MG63 (cell line): ENCODE results near the gene CSF2. TPM values are rescaled to one million over a fixed set of nuclear protein-coding genes. Genes with fewer than 3 reads are reported as not detected.

ENCODE experiments used
- DNase-seq: peaks from one replicate; pipeline ENCODE4 v3.0.0-alpha.2; 2020
- H3K27me3 ChIP-seq: fragments of 250-450 bp; sonication (Bioruptor Pico); 2 replicates; pipeline ENCODE4 v1.5.1; 2020; ENCODE audit warnings: mild to moderate bottlenecking, moderate library complexity
- H3K36me3 ChIP-seq: fragments of 250-450 bp; sonication (Bioruptor Pico); 2 replicates; pipeline ENCODE4 v1.5.1; 2020; ENCODE audit warnings: mild to moderate bottlenecking, moderate library complexity
- H3K4me3 ChIP-seq: fragments of 250-450 bp; sonication (Bioruptor Pico); 2 replicates; pipeline ENCODE4 v1.5.1; 2020; ENCODE audit warnings: mild to moderate bottlenecking, moderate library complexity
- H3K9me3 ChIP-seq: fragments of 250-450 bp; sonication (Bioruptor Pico); 2 replicates; pipeline ENCODE4 v1.5.1; 2020; ENCODE audit warnings: mild to moderate bottlenecking, moderate library complexity
- total RNA-seq: library from RNA; depleted of rRNA; stranded (reverse); fragments of >200 nt; shearing (Covaris generic); gene quantifications from 2 replicates; pipeline ENCODE4 v1.2.3, GENCODE V29; 2014; ENCODE audit warnings: low replicate concordance

CSF2 gene
- total RNA-seq, 1 experiment from 2014 or later: not detected

DNA sequence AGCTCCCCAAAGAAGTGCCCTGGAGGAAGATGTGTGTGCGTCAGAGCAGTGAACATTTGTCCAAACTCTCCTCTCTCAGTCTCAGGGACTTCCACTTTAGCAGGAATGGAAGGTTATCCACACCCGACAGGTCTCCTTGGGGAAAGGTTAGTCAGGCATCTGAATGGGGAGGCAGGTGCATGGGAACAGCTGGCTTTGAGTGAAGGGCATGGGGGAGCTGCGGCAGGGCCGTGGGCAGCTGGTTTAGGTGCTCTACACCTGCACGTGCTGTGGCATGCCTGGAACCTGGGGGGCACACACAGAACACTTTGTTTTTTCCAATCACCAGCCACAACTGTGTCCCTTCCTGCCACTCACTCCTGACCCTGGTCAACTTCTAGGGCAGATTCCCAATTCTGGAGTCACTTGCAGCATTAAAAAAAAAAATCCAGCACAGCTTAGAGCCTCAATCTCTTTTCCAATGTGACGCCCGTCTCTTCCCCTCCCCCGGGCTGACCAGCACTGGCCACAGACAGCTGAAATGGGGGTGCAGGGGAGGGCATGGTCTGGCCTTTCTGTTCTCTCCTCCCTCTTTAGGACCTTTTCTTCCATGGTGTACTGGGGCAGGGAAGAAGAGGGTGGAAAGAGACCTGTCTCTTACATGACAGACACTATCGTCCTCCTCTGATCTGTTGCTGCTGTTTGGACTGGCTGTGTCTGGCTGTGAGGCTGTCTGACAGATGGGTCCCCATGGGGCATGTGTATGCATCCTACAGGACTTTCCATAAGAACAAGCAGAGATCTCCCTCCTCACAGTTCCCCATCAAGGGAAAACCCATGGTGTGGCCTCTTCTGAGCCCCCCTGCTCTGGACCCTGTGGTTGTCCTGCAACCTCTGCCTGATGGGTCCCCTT is 22.7 kb upstream of the CSF2 start:
- Histone ChIP-seq H3K4me3 (no peak overlapping the region), H3K9me3 (no peaks in the 10 kb centered on the region), H3K36me3 (no peaks in the 10 kb centered on the region), H3K27me3 (no peaks in the 10 kb centered on the region)
- DNase-seq: no peak

DNA sequence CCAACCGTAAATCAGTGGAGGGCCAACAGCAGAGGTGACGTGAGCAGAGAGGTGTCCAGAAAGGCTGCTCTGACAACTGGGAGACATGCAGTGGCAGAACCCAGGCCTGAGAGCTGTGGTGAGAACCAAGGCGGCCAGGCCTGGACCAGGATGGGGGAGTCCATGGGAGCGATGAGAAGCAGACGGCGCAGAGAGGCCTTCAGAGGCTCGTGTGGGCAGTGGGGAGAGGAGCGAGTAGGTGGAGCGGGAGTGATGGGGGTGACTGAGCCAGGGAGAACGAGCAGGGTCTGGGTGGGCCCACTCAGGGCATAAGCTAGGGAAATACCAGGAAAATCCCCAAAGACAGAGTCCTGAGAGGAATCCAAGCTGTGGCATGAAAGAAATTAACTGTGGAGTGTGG is 21.1 kb upstream of the CSF2 start:
- Histone ChIP-seq H3K9me3 (no peaks in the 10 kb centered on the region), H3K36me3 (no peaks in the 10 kb centered on the region), H3K4me3 (no peak overlapping the region), H3K27me3 (no peaks in the 10 kb centered on the region)
- DNase-seq: no peak

DNA sequence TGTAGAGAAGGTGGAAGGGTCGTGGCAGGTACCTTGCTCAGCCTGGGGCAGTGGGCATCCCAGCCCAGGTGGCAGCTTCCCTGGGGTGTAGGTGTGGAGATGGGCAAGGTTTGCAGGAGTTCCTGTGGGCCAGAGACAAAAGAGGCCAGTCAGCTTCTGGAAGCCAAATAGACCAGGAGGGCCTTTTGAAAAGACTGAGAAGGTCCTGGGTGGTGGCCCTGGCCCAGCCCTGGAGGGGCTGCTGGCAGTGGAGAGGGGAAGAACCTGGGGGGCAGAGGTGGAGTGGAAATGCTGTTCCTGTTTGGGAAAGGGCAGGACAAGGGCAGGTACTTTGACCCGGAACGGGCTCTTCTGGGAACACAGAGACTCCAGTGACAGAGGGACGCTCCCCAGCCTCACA is 20.1 kb upstream of the CSF2 start:
- DNase-seq: no peak
- no peaks in the 10 kb centered on the region for H3K36me3 ChIP-seq
- no peaks in the 10 kb centered on the region for H3K27me3 ChIP-seq
- no peaks in the 10 kb centered on the region for H3K9me3 ChIP-seq
- no peak overlapping the region for H3K4me3 ChIP-seq

DNA sequence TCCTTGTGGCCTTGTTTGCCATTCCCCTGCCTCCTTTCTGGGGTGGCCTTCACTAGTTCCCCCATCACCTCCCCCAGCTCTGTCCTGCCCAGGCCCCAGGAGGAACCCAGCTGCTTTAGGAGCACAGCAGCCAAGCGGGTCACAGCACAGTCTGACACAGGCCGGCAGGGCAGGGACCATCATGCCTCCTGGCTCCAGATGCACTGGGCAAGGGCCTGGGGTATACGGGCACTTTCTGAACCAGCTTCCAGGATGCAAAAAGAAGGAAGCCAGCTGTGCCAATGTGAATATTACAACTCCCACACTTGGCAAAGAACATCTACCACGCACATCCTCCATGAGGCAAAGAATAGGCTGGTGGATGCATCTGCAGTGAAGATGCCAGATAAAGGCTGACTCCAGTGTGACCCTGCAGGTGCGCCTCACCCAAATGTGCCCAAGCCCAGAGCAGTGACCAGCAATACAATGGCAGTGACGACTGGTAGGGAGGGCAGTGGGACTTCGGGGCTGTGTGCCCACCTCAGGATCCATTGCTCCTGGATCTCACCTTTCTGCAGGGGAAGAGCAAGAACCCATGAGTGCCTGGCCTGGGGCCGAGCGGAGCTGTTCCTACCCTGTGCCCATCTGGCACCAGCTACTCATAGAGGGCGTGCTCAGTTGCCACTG is 19.4 kb upstream of the CSF2 start:
- Histone ChIP-seq H3K27me3 (no peaks in the 10 kb centered on the region), H3K4me3 (no peak overlapping the region), H3K9me3 (no peaks in the 10 kb centered on the region), H3K36me3 (no peaks in the 10 kb centered on the region)
- DNase-seq: no peak

DNA sequence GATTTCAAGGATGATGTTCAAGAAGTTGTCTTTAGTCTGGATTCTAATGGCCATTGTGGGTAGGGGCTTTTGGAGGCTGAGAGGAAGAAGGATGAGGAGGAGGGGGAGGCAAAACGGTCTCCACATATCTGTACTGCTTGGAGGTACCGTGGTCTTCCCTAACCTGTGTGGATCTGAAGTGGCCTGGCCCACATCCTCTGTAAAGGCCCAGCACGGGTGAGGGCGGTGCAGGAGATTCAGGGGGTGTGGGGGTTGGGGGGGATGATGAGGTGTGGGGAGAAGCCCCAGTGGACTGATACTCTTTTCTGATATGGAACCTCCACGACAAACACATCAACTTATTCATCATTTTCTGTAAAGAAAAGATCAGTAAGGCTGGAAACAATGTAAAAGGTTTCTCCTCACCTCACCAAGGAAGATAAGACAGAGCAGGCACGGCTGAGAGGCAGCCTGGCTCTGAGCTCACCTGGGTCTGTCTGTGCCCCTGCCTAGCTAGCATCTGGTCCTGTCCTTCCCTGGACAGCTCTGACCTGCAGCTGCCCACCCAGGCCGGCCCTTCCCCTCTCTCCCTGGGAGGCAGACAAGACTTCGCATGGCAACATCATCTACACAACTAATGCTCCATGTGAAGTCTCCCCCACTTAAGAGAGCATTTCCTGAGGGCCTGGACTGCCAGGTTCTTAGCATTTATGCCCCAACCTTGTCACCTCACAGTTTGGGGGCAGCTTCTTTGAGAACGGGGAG is 18.7 kb upstream of the CSF2 start:
- Histone ChIP-seq H3K9me3 (no peaks in the 10 kb centered on the region), H3K4me3 (no peak overlapping the region), H3K36me3 (no peaks in the 10 kb centered on the region), H3K27me3 (no peaks in the 10 kb centered on the region)
- DNase-seq: no peak

DNA sequence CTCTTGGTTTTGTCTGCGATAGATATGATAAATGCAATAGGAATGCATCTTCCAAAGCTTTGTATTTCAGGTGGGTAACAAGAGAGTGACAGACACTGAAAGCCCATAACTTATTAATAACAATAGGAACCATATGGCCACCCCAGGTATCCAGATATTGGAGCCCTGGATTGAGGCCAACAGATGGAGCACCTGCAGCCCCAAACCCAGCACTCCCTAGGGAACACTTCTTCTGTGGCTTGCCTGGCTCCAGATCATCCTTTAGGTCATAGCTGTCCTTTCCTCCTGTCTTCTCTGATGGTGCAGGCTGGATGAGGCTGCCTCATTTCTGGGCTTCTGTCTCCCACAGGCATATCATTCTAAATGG is 18.2 kb upstream of the CSF2 start:
- no peaks in the 10 kb centered on the region for H3K36me3 ChIP-seq
- no peak for DNase-seq
- H3K9me3 ChIP-seq: no peaks in the 10 kb centered on the region
- H3K4me3 ChIP-seq: no peak overlapping the region
- no peaks in the 10 kb centered on the region for H3K27me3 ChIP-seq

DNA sequence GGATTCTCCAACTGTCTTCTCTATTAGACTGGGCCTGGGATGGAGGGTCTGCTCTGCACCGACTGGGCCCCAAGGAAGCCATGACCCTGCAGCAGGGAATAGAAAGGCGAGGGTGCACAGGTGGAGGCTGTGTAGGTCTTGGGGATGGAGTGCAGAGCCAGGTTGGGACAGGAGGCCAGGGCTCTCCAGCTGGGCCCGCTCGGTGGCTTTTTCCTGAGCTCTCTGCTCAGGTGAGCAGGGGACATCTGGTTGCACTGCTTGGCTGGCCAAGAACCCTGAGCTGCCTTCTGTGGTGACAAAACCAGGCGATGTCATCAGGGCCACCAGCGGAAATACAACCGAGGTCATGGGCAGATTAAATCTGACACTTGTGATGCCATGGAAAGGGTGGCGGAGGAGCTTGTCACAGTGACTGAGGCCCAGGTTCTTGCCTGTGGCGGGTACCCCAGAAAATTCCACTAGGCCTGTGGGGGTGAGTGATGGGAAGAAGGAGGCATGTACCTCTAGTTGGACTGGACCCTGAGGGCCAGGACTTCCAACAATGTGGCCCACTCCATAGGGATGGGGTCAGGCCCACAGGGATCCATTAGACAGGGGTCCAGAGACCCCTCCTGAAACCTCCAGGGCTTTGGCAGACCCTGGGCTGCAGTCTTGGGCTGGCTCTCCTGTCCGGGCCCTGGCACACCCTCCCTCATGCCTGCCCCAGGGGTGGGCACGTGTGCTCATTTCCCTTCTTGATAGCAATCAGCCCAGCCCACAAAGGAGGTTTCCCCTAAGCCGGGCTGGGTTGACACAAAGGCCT is 17.6 kb upstream of the CSF2 start:
- no peak overlapping the region for H3K4me3 ChIP-seq
- H3K36me3 ChIP-seq: no peaks in the 10 kb centered on the region
- H3K27me3 ChIP-seq: no peaks in the 10 kb centered on the region
- no peak for DNase-seq
- H3K9me3 ChIP-seq: no peaks in the 10 kb centered on the region

DNA sequence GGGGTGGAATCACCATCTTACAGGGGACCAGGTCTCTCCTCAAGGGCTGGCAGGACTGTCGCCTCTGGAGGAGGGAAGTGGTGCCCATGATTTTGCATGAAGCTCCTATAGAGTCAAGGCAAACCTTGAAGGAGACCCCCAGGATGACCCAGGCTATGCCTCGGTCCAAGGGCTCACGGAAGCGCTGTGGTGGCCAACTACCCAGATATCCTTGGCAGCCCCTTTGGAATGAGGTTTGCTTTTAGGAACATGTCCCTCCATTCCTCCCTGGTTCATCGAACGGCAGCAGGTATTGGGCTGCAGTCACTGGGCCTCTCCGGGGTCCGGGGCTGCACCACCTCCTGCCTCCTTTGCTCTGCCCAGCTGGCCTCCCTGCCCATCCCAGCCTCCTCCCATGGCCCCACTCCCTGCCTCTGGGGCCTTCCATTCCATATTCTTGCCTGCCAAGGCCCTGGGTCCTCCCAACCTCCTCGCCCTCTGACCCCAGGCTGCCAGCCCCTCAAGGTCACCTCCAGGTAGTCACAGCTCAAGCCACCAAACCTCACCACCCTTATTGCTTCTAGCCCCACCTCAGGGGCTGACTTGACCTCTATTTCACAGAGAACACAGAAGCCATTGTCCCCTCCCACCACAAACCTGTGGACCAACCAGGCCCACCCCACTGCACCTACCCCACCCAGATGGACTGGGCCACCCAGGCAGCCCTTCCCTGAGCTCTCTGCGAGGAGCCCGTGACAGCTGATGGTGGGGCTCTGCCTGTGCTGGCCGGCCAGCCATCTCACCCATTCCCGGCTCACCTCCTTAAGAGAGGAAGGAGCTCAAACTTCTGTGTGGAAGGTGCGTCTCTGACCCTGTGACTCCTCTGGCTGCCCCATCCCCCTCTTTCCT is 16.7 kb upstream of the CSF2 start:
- Histone ChIP-seq H3K27me3 (no peaks in the 10 kb centered on the region), H3K36me3 (no peaks in the 10 kb centered on the region), H3K4me3 (no peak overlapping the region), H3K9me3 (no peaks in the 10 kb centered on the region)
- DNase-seq: no peak

DNA sequence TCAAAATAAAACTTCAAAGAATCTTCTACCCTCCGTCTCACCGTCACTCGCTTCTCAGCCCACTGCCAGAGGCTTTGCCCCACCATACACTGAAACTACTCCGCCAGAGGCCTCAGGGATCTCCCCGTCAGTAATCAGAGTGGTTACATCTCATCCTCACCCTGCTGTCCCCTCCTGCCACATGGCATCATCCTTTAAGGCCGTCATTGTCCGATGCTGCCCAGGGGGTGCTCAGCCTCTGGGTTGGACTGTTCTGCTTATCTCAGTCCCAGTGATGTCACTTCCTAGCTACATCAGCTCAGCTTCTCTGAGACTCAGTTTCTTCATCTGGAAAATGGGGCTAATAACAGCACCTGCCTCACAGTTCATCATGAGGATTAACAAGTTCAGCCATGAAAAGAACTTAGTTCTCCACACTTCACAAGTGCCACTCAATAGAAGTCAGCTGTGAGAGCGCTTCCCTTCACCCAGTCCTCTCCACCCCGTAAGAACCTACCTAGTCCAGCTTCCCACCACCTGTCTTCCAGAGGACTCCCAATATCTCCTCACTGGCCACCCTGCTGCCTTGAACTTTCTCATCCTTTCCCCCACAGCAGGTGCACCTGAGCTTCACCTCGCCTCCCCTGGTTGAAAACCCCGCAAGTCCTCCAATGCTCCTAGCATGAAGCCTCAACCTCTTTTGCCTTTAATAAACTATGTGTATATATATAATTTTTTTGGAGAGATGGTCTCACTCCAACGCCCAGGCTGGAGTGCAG is 15.9 kb upstream of the CSF2 start:
- Histone ChIP-seq H3K27me3 (no peaks in the 10 kb centered on the region), H3K9me3 (no peaks in the 10 kb centered on the region), H3K4me3 (no peak overlapping the region), H3K36me3 (no peaks in the 10 kb centered on the region)
- DNase-seq: no peak

DNA sequence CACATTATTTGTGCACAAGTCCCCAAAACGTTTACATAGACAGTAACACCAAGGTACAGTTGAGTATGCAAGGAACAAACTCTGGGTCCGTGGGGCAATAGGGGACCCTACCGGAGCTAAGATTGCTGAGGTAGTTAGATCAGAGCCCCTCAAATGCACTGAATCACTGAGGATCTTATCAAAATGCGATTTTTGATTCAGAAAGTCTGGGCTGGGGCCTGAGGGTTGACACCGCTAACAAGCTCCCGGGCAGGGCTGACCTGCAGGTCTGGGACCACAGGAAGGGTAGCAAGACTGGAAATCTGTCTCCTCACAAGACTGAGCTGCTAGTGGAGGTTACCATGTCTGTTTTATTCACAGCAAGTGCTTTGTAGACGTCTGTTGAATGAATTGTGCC is 14.9 kb upstream of the CSF2 start:
- Histone ChIP-seq H3K9me3 (no peaks in the 10 kb centered on the region), H3K27me3 (no peaks in the 10 kb centered on the region), H3K36me3 (no peaks in the 10 kb centered on the region), H3K4me3 (no peak overlapping the region)
- no peak for DNase-seq

DNA sequence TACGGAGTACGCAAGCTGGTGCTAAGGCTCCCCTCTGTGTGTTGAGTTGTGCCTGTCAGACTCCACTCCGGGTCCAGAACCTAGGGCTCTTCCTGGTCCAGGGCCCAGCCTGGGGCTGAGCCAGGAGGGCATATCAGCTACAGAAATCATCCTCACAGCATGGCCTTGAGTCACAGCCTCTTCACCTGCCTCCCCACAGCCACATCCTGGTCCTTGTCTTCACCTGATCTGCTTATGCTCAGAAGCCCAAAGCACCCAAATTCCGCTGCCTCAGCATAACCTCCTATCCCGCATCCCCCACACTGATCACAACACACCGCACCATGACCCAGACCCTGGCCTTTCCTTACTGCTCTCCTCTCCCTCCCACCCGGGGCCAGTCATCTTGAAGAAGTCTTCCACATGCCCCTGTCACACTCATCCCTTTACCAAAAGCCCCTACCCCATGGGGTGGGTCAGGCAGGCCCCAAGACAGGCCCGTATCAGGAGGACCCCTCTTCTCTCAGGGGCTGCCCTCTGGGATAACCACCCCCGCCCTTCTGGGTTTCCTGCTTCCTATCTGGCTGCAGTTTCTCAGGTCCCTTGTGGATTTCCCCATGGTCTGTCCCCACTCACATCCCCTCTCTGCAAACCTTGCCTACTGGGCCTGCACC is 14.4 kb upstream of the CSF2 start:
- Histone ChIP-seq H3K9me3 (no peaks in the 10 kb centered on the region), H3K4me3 (no peak overlapping the region), H3K27me3 (no peaks in the 10 kb centered on the region), H3K36me3 (no peaks in the 10 kb centered on the region)
- DNase-seq: no peak

DNA sequence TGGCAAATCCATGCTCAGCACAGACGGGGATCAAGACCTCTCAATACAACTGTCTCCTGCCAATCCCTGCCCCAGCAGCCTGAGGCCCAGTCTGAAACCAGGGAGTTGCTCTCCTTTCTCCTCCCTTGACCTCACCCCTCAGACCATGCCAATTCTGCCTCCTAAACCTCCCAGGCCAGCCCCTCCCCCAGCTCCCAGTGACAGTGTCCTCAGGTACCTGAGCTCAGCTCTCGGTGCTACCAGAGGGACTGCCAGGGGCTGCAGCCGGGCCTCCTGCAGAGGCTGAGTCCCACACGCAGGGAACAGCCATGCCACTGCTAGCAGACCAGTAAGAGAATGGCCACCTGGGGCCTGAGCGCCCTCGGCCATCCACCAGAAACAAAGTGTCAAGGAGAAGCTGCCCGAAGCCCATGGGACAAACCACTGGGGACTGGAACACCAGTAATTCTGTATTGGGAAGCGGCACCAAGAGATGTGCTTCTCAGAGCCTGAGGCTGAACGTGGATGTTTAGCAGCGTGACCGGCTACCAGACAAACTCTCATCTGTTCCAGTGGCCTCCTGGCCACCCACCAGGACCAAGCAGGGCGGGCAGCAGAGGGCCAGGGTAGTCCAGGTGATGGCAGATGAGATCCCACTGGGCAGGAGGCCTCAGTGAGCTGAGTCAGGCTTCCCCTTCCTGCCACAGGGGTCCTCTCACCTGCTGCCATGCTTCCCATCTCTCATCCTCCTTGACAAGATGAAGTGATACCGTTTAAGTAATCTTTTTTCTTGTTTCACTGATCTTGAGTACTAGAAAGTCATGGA is 13.7 kb upstream of the CSF2 start:
- Histone ChIP-seq H3K27me3 (no peaks in the 10 kb centered on the region), H3K4me3 (no peak overlapping the region), H3K36me3 (no peaks in the 10 kb centered on the region), H3K9me3 (no peaks in the 10 kb centered on the region)
- DNase-seq: no peak

DNA sequence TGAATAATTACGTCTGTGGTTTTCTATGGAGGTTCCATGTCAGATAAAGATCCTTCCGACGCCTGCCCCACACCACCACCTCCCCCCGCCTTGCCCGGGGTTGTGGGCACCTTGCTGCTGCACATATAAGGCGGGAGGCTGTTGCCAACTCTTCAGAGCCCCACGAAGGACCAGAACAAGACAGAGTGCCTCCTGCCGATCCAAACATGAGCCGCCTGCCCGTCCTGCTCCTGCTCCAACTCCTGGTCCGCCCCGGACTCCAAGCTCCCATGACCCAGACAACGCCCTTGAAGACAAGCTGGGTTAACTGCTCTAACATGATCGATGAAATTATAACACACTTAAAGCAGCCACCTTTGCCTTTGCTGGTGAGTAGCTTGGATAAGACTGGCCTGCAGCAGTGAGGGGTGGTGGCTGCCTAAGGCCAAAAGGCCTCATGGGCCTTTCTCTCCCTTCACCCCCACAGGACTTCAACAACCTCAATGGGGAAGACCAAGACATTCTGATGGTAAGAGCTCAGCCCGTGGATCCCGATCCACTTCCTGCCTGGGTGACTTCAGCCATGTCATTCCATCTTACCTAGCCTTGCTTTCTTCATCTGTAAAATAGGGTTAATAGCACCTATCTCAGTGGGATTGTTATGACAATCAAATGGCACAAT is 13.0 kb upstream of the CSF2 start, which contains the start of gene IL3:
IL3 (plus strand) TSS at position 155 of the 661 bp plus-strand sequence; CDS start at position 207, 52 bp downstream.
- DNase-seq: no peak
- no peaks in the 10 kb centered on the region for H3K27me3 ChIP-seq
- H3K36me3 ChIP-seq: no peaks in the 10 kb centered on the region
- no peaks in the 10 kb centered on the region for H3K9me3 ChIP-seq
- H3K4me3 ChIP-seq: no peak within 1 kb of the TSS
